GM11168 (cell line): ENCODE measurements around the gene ATRN.
"Not testable (repeated sequence)": the region's sequence is repeated elsewhere in the genome, so short reads cannot be mapped to it uniquely, and the experiment has no call there.

Experiments
- in situ Hi-C: fragments of 300-500 bp; cut with MboI; formaldehyde crosslinking; loops from one replicate; pipeline ENCODE4 v1.12.0; 2022; ENCODE audit warnings: low sequenced_read_pairs; ENCODE audit not compliant: unreplicated experiment

The ATRN gene

DNA sequence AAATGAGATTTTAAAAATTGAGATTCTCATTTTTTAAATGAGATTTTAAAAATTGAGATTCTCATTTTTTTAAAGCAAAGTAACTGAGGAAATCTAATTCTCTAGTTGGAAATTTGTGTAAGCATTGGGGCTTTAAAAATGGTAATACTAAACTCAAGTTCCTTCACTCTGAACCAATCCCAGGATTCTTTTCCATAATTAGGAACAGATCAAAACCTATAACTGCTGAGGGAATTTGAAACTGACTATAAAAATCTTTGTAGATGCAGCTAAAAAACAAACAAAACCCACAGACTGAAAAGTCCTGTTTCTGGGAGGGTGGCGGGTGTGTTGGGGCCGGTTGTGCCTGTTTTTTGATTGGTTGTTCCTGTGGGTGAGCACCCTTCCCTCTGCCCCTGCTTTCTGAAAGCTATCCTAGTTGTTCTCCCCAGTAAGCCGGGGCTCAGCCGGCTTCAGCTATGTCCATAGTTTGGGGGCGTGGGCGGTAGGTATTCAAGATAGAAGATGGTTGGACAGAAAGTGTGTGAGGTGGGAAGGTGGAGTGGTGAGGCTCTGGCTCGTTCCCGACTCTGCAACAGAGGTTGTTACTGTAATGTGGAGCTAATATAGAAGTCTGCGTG, 143.1 kb downstream of the ATRN start:
- in situ Hi-C loops: no loop called here

DNA sequence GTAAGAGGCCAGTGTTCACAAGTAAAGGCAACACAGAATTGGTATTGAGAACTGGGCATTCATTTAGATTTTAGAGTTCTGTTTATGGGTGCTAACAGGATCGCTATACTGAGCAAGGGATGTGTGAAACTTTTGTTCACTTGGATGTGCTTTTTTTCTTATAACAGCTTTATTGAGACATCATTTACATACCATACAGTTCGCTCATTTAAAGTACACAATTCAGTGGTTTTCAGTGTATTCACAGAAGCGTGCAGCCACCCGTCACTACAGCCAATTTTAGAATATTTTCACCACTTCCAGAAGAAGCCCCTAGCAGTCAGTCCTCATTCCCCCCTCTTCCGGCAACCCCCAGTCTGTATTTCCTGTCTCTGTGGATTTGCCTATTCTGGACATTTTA, 143.6 kb downstream of the ATRN start:
- in situ Hi-C loops: no loop called here

DNA sequence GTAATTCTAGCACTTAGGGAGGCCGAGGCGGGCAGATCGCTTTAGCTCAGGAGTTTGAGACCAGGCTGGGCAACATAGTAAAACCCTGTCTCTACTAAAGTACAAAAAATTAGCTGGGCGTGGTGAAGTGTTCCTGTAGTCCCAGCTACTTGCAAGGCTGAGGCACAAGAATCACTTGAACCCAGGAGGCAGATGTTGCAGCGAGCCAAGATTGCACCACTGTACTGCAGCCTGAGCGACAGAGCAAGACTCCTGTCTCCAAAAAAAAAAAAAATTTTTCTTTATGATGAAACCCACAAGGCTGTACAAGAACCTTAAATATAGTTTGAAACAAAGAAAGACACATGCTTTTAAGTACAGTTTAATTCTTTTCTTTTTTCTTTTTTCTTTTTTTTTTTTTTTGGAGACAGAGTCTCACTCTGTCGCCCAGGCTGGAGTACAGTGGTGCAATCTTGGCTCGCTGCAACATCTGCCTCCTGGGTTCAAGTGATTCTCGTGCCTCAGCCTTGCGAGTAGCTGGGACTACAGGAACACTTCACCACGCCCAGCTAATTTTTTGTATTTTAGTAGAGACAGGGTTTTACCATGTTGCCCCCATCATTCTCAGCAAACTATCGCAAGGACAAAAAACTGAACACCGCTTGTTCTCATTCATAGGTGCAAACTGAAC, 144.5 kb downstream of the ATRN start:
- in situ Hi-C loops: not testable (repeated sequence)

DNA sequence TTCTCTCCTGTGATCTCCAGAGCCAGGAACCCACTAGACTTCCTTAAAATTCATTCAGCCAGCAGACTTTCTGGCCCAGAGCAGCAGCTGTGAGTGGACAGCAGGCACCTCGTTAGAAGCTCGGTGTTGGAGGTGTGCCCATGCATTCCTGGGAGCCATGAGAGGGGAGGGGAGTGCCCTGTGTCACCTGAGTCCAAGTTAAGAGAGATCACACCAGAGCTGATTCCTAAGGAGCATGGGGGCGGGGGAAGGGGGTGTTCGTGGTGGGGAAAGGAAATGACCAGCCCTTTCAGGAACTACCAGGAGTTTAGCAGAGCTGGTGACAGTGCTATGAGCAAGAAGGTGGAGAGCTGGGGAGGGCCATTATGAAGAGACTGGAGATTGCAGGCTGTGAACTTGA, 145.4 kb downstream of the ATRN start:
- in situ Hi-C loops: no loop called here

DNA sequence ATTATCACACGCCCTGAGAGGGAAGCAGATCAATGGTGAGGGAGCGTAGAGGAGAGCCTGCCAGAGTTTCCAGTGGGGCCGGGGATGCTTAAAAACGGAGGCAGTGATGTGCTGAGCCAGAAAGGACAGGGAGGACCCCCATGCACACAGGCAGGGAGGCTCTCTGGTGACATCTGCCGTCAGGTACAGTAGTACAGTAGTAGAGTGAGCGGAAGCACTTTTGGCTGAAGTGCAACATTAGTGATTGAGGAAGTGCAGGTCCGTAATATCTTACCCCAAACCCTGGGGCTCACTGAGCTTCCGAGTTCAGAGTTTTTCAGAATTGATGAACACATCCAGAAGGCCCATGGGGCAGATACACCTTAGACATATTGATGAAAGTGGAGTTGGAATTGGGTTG, 150.3 kb downstream of the ATRN start:
- in situ Hi-C loops: no loop called here

DNA sequence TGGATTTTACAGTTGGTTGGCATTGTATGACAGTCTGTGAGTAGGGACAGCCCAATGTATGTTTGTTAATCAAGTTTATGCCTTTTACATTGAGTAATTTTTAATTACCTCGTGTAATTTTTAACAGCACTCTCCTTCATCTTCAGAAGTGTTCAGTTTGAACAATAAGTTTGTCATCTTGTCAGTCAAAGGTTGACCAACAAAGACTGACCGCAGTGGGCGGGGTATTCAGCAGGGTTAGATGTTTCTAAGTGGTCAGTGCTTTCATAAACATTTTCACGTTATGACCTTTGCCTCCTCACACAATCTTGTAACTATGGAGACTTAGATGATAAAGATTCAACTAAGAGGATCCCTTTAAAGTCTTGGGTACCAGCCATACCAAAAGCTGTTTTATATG, 151.6 kb downstream of the ATRN start:
- in situ Hi-C loops: no loop called here

DNA sequence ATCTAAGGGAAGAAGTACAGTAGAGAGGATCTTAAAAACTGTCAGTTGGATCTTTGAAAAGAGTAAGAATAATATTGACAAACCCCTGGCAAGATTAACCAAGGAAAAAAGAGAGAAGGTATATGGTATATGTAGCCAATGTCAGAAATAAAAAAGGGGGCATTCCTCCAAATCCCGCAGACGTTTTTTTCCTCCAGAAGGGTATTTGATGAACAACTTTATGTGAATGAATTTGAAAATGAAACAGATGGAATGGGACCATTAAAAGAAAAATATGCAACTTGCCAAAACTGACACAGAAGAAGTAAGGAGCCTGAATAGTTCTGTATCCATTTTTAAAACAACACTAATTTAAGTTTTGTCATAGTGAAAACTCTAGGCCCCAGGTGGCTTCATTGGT, 156.7 kb downstream of the ATRN start:
- in situ Hi-C loops: no loop called here

DNA sequence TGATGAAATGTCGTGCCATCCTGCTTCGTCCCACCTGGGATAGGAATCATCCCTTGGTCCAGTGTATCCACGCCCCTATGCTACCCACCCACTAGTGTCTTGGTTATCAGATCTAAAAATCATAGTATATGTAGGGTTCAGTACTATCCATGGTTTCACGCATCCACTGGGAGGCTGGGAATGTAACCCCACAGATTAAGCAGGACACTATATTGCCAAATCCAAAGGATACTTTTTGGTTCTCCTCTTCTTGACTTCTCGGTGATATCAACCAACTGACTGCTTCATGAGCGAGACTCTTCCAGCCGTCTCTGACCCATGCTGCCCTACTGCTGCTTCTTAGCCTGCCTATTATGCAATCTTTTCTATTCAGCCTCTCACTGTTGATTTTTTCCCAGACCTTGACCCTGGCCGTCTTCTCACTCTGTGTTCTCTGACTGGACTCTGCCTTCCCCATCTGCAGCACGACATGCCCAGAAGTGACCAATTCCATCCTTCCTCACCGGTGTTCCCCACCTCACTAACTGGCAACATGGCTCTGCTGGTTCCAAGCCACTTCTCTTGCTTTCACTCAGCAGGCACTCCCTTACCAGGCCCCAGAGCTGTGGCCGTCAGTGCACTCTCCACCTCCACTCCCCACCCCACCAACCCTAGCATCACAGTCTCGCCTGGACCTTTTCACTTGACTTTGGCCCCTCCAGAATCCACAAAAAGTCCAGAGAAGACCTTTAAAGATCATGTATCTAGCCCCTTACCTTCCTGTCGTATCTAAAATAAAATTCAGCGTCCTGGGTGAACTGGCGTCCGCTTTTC, 157.9 kb downstream of the ATRN start:
- in situ Hi-C loops: no loop called here

DNA sequence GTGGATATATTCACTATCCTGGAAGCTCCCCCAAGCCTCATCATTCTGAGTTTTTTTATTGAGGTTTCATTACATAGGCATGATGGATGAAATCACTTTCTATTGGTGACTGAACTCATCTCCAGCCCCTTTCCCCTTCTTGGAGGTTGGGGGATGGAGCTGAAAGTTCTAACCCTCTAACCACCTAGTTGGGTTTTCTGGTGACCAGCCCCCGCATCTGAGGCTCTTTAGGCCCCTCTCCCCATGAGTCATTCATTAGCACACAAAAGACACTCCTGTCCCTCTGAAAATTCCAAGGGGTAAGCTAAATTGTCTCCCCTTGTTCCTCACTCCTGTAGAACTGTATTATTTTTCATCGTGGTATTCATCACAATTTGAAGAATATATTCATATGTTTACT, 159.1 kb downstream of the ATRN start:
- in situ Hi-C loops: no loop called here

DNA sequence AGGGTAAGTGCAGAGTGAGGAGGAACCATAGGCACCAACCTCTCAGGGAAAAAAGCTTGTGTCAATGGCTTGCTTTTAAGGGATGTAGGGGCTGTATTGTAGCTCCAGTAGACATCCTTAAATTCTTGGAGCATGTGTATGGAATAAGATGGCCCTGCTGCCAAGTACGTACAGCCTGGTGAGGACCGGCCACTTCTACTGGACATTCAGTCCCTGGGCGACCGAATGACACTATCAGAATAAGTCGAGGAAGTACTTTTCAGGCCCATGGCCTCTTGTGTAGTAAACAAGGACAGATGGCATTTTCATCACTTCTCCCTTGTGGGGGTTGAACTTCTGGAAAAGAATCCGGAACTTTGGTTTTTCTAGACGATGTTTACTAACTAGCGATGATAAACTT, 159.6 kb downstream of the ATRN start:
- in situ Hi-C loops: no loop called here

DNA sequence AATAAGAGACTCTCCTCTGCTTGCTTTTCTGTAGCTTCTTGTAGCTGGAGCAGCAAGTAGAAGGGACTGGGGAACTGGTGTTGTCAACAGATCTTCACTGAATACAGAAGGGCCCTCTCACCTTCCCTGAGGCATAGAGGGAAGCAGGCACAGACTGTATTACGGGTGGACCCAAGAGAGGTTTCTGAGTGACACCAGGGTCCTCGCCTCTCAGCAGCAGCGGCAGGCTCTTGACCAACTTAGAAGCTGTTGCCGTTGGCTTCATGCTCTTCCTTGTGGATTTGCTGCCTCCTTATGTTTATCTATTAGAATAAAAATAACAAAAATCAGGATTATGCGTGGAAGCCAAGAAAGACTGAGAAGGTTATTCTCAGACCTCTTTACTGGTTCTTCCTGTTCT, 160.7 kb downstream of the ATRN start:
- in situ Hi-C loops: no loop called here

DNA sequence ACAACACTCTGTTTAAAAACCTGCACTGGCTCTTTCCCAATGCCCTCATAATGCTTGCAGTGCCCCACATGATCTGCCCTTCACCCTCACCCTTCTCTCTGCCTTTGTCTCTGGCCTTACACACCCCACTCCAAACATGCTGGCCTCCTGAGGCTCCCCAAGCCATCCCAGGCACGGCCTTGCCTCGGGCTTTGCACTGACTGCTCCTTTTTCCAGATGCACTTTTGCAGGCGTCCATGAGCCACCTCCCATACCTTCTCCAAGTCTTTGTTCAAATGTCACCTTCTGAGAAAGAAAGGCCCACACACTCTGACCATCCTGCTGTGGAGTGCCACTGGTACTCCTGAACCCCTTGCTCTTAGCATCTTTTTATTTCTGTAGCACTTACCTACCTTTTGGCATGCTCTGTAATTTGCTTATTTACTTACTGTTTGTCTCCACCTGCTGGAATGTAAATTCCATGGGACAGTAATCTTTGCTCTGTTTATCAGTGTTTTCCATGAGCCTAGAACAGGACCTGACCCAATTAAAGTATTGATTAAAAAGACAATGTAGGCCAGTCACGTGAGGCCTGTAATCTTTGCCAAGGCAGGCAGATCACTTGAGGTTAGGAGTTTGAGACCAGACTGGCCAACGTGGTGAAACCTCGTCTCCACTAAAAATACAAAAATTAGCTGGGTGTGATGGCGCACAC, 161.6 kb downstream of the ATRN start:
- in situ Hi-C loops: no loop called here

DNA sequence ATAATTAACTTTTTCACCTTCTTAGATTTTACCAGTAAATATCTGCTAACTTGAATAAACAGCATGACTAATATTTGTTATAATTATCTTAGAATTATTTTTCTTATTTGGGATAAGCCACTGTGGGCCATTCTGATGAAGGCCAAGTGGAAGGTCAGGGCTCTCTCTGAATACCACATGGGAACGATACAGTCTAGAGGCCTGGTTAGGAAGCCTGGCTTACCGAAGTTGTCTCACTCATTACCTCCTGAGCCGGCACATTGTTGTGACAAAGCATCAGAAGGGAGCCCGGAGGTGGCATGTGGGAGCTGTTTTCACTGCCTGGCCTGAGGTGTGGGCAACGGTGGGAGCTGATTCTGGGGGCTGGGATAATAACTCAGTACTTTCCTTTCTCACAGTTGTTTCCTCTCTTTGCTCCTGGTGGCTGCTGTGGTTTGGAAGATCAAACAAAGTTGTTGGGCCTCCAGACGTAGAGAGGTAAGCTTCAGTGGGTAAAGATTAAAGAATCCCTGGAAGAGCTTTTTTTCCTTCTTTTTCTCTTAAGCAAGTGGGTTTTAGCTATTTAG, 163.2 kb downstream of the ATRN start:
- in situ Hi-C loops: no loop called here

DNA sequence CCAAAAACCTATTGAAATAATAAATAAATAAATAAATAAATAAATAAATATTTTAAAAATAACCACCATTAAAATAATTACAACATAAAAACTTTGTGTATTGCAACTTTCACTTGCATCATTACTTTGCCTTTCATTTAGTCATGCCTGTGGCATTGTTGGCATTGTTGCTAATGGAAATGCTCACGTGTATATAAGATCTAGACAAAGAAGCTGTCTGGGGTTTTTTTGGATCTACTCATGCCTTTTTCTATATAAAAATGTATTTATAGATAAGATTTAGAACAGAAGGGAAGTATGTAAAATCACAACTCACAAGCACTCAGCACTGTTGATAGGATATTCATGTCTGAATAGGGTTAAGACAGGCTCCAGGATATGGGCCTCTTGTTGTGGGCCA, 164.5 kb downstream of the ATRN start:
- in situ Hi-C loops: no loop called here

DNA sequence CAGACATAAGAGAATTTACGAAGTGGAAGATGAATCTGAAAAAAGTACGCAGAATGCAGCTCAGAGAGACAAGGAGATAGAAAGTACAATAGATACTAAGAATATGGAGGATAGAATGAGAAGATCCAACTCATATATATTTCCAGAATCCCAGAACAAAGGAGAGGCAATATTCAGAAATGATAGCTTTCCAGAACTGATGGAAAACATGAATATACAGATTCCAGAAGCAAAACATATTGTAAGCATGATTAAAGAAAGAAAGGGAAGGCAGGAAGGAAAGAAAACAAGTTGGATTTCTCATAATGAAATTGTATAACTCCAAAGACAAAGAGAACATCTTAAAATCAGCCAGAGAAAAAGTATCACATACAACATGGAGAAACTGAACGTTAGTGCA, 169.4 kb downstream of the ATRN start:
- in situ Hi-C loops: no loop called here

DNA sequence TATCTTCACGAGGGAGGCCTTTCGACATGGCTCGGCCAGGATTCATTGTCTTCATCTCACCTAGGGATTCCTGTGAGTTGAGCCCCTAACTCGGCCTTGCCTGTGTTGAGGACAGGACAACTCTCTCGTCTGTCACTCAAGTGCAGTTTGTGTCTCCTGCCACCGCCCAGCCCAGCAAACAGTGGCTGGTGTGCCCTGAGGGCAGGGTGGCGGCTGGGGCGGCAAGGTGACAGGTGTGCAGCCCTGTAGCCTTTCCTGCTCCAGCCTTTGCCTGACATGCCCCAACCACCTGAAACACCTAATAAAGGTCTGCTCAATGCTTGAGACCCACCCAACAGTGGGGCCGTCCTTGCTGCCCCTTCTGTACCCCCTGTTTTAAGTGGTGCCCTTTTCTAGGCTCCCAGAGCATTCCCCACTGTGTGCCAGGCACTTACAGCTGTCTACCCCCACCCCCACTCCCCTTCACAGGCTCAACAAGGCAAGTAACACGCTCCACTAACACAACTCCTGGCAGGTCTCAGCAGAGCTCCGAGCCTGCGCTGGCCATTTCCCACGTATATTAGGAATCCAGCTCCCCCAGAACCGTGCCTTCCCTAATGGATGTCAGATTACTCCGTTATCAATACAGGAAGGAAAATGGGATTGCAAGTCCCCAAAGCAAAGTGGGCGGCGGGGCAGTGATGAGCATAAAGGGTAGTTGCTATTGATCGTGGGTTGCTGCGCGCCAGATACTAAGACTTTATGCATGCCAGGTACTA, 174.7 kb downstream of the ATRN start:
- in situ Hi-C loops: no loop called here

DNA sequence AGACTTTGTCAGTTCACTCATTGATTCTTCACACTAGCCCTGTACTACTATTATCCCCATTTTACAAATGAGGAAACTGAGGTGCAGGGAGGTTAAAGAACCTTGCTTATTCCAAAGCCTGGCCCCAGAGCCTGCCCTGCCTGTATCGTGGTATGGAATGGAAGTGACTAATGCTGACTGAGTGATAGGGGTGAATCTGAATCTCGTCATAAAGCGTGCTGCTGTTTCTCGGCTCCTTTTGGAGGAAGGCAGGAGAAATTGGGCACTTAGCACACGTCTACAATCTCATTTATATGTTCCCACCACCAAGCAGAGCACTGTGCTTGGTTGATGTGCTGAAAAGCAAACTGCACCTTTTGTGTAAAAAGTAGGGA, 175.2 kb downstream of the ATRN start:
- in situ Hi-C loops: no loop called here

DNA sequence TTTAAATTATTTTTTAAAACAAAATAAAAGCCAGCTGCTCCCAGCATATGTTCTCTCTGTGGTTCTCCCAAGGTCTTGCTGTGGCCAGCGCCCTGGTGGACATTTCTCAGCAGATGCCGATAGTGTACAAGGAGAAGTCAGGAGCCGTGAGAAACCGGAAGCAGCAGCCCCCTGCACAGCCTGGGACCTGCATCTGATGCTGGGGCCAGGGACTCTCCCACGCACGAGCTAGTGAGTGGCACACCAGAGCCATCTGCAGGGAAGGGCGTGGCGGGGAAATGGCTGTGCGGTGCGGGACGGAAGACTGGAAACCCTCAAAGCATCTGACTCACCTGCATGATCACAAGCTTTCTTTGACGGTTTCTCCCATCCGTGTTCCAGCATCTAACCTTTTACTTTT, 175.8 kb downstream of the ATRN start:
- in situ Hi-C loops: no loop called here

DNA sequence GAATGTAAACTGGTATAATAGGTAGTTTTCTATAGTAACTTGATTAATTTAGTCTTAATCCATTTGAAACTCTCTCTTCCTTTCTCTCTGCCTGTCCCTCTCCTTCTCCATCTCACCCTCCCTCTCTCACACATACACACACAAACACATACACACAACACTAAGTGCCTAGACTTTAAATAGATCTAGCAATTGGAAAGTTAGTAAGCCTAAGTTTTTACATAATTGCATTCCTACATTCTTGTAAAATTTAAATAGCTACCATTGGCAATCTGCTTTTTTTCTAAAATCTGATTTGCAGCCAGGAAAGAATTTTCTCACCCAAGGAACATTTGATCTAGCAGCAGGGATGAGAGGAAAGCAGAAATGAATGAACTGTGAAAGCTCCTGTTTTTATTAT, 176.7 kb downstream of the ATRN start:
- in situ Hi-C loops: no loop called here

DNA sequence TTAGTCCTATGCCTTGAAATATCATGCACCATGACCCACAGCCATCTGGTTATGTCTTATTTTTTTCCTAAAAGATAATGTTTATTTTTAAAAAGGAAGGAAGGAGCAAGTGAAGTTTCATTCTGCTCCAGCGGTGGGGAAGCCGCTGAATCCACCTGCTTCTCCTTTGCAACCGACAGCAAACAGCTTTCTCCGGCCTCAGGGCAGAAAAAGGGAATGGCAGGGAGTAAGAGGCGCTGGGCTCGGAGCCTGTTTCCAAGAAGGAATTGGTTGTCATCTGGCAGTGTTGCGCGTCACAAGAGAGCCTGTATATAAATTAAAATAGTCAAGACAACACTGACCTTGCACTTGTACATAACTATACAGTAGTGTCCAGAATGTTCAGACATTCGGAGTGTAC, 178.1 kb downstream of the ATRN start:
- in situ Hi-C loops: no loop called here
